SK-N-SH (cell line): ENCODE results near the gene NUP43. TPM values are rescaled to one million over a fixed set of nuclear protein-coding genes. Genes with fewer than 3 reads are reported as not detected.

Experiments
- CTCF ChIA-PET: fragments of 300-600, 350-600 bp; formaldehyde crosslinking; extraction: SDS; loops from one replicate; lab custom pipeline; 2021; lab: Yijun Ruan, JAX
- POLR2A ChIA-PET: fragments of 350-600 bp; sonication (Branson Sonifier 250); formaldehyde crosslinking; extraction: SDS; loops from one replicate; lab custom pipeline; 2020; ENCODE audit warnings: antibody characterized with exemption, inconsistent platforms; lab: Yijun Ruan, JAX
- DNase-seq: peaks from one replicate; pipeline ENCODE4 v3.0.0; 2012
- H2AFZ ChIP-seq: fragments of 200-600 bp; sonication (generic); 2 replicates; pipeline ENCODE4 v1.8.1; 2016; ENCODE audit warnings: antibody characterized with exemption, mild to moderate bottlenecking, low read depth
- H3F3A ChIP-seq: fragments of 200-600 bp; sonication (generic); replicated peaks from 2 replicates; pipeline ENCODE3; 2016; ENCODE audit warnings: antibody characterized with exemption, mild to moderate bottlenecking; ENCODE audit not compliant: insufficient read depth
- H3K27ac ChIP-seq, 2 experiments: fragments of 200-500 bp in 1 of 2; fragments of 200-600 bp in 1 of 2; sonication (Bioruptor generic) in 1 of 2; sonication (generic), shearing (Covaris generic) in 1 of 2; 2 replicates each; pipeline versions ENCODE4 v1.5.1 to v1.6.1; 2014 to 2016; ENCODE audit warnings: low read depth in 2 of 2, inconsistent platforms in 1 of 2, low read length in 1 of 2, mild to moderate bottlenecking in 1 of 2, mixed read lengths in 1 of 2
- H3K27me3 ChIP-seq: fragments of 200-600 bp; sonication (generic), shearing (Covaris generic); 2 replicates; pipeline ENCODE4 v1.6.1; 2016; ENCODE audit warnings: mixed run types; ENCODE audit not compliant: insufficient read depth
- H3K36me3 ChIP-seq, 2 experiments: fragments of 200-500 bp in 1 of 2; fragments of 200-600 bp in 1 of 2; sonication (Bioruptor generic) in 1 of 2; sonication (generic) in 1 of 2; replicated peaks in 1 of 2; 2 replicates each; pipeline versions ENCODE3 to v1.5.1; 2014 to 2016; ENCODE audit warnings: low read length in 1 of 2, mild to moderate bottlenecking in 1 of 2; ENCODE audit not compliant: insufficient read depth in 2 of 2, control insufficient read depth in 1 of 2
- H3K4me1 ChIP-seq, 2 experiments: fragments of 200-500 bp in 1 of 2; fragments of 200-600 bp in 1 of 2; sonication (Bioruptor generic) in 1 of 2; sonication (generic), shearing (Covaris generic) in 1 of 2; 2 replicates each; pipeline versions ENCODE4 v1.5.1 to v1.6.1; 2014 to 2016; ENCODE audit warnings: low read depth in 1 of 2, low read length in 1 of 2, mixed run types in 1 of 2; ENCODE audit not compliant: insufficient read depth in 2 of 2, control insufficient read depth in 1 of 2
- H3K4me2 ChIP-seq: fragments of 200-600 bp; sonication (generic), shearing (Covaris generic); 2 replicates; pipeline ENCODE4 v1.6.1; 2017; ENCODE audit warnings: mixed run types
- H3K4me3 ChIP-seq, 2 experiments: fragments of 200-500 bp in 1 of 2; fragments of 200-600 bp in 1 of 2; sonication (Bioruptor generic) in 1 of 2; sonication (generic), shearing (Covaris generic) in 1 of 2; 2 replicates each; pipeline versions ENCODE4 v1.5.1 to v1.8.1; 2014 to 2016; ENCODE audit warnings: low read depth in 2 of 2, inconsistent platforms in 1 of 2, low read length in 1 of 2, mild to moderate bottlenecking in 1 of 2, mixed read lengths in 1 of 2, moderate library complexity in 1 of 2
- H3K79me2 ChIP-seq: fragments of 200-600 bp; sonication (generic); 2 replicates; pipeline ENCODE4 v1.8.1; 2017; ENCODE audit warnings: mild to moderate bottlenecking; ENCODE audit not compliant: insufficient read depth
- H3K9ac ChIP-seq: fragments of 200-600 bp; sonication (generic); 2 replicates; pipeline ENCODE4 v1.6.1; 2017; ENCODE audit warnings: mixed run types
- H3K9me2 ChIP-seq: fragments of 200-600 bp; sonication (generic); 2 replicates; pipeline ENCODE4 v1.6.1; 2017; ENCODE audit warnings: mixed run types
- H3K9me3 ChIP-seq: fragments of 200-600 bp; sonication (generic); 2 replicates; pipeline ENCODE4 v1.6.1; 2017; ENCODE audit warnings: mixed run types, mild to moderate bottlenecking, moderate library complexity
- H4K20me1 ChIP-seq: fragments of 200-600 bp; sonication (generic); 2 replicates; pipeline ENCODE4 v1.6.1; 2017; ENCODE audit warnings: mild to moderate bottlenecking, mixed run types; ENCODE audit not compliant: insufficient read depth
- ELF1 ChIP-seq: IDR thresholded peaks from 2 replicates; pipeline ENCODE4 v1.4.0; 2012
- EZH2phosphoT487 ChIP-seq: fragments of 200-600 bp; sonication (generic); IDR thresholded peaks from 2 replicates; pipeline ENCODE4 v1.6.1; 2017; ENCODE audit warnings: low read depth, mixed run types, mild to moderate bottlenecking, antibody characterized with exemption, moderate library complexity, borderline replicate concordance
- FOSL2 ChIP-seq: IDR thresholded peaks from 2 replicates; pipeline ENCODE4 v1.4.0; 2012; ENCODE audit warnings: low read depth, mild to moderate bottlenecking, moderate library complexity, borderline replicate concordance
- FOXM1 ChIP-seq: IDR thresholded peaks from 2 replicates; pipeline ENCODE4 v1.4.0; 2012; ENCODE audit warnings: low read depth, mild to moderate bottlenecking
- IRF3 ChIP-seq: fragments of 150-350 bp; IDR thresholded peaks from 2 replicates; pipeline ENCODE4 v1.6.1; 2016; ENCODE audit warnings: mild to moderate bottlenecking, low read depth, low read length
- NFIC ChIP-seq: IDR thresholded peaks from 2 replicates; pipeline ENCODE4 v1.4.0; 2012; ENCODE audit warnings: borderline replicate concordance
- NRF1 ChIP-seq: IDR thresholded peaks from 2 replicates; pipeline ENCODE4 v1.6.1; 2012; ENCODE audit warnings: low read depth, mild to moderate bottlenecking, low read length
- PBX3 ChIP-seq: IDR thresholded peaks from 2 replicates; pipeline ENCODE4; 2012
- POLR2AphosphoS5 ChIP-seq: IDR thresholded peaks from 2 replicates; pipeline ENCODE4 v1.6.1; 2012; ENCODE audit warnings: low read depth, low read length
- RAD21 ChIP-seq: IDR thresholded peaks from 2 replicates; pipeline ENCODE4 v1.6.1; 2012; ENCODE audit warnings: mild to moderate bottlenecking, low read length
- RCOR1 ChIP-seq: fragments of 150-350 bp; IDR thresholded peaks from 2 replicates; pipeline ENCODE4 v1.6.1; 2017; ENCODE audit warnings: antibody characterized with exemption, low read length
- SMC3 ChIP-seq: IDR thresholded peaks from 2 replicates; pipeline ENCODE4 v1.6.1; 2012; ENCODE audit warnings: low read depth, low read length, improper control_type of control experiment
- TAF1 ChIP-seq: IDR thresholded peaks from 2 replicates; pipeline ENCODE4 v1.6.1; 2012; ENCODE audit warnings: low read depth, mild to moderate bottlenecking, low read length, moderate library complexity, borderline replicate concordance
- USF2 ChIP-seq: fragments of 150-350 bp; IDR thresholded peaks from 2 replicates; pipeline ENCODE4 v1.6.1; 2017; ENCODE audit warnings: antibody characterized with exemption, low read length, low read depth, borderline replicate concordance
- YY1 ChIP-seq: IDR thresholded peaks from 2 replicates; pipeline ENCODE4 v1.4.0; 2012; ENCODE audit warnings: low read depth, mild to moderate bottlenecking
- WGBS: methylation state at CpG from one replicate; pipeline ENCODE4 v1.1.6; 2017; ENCODE audit warnings: low lambda C conversion rate; 5-methylcytosine and 5-hydroxymethylcytosine counted together
- polyA plus RNA-seq, 3 experiments: library from polyadenylated mRNA; depleted of rRNA; stranded (reverse); fragments of >200 nt; gene quantifications; 2 replicates each; pipeline ENCODE4 v1.2.3, GENCODE V29; 2012

The NUP43 gene
- polyA plus RNA-seq, 1 of the 3 experiments (the other 2 are of a cell fraction), result 10.1 TPM

- no peak for TF ChIP-seq POLR2AphosphoS5
- no peak for TF ChIP-seq SMC3
- no peak for TF ChIP-seq EZH2phosphoT487
- TF ChIP-seq RAD21, result no peak
- no peak for TF ChIP-seq USF2
- TF ChIP-seq RCOR1, result no peak
- TF ChIP-seq NFIC, result no peak
- TF ChIP-seq FOSL2, result no peak
- no peak for TF ChIP-seq ELF1
- TF ChIP-seq TAF1, result no peak
- no peak for TF ChIP-seq NRF1
- no peak for TF ChIP-seq PBX3
- TF ChIP-seq YY1, result no peak
- TF ChIP-seq, all 33 proteins: peak for 0
- Histone ChIP-seq H3K9ac (no peak overlapping the region), H4K20me1 (no peaks in the 10 kb centered on the region), H3K9me2 (no peaks in the 10 kb centered on the region), H3K27me3 (no peaks in the 10 kb centered on the region), H3K27ac (no peak overlapping the region), H3K79me2 (peaks cover 19% of the 10 kb centered on the region), H3K4me3 (no peak overlapping the region), H2AFZ (no peak overlapping the region), H3K4me2 (no peak overlapping the region), H3F3A (peaks cover 5% of the 10 kb centered on the region), H3K9me3 (no peaks in the 10 kb centered on the region), H3K36me3 (peaks cover 3 to 21% of the 10 kb centered on the region in 2 experiments), H3K4me1 (no peaks in the 10 kb centered on the region)
- DNase-seq, result no peak
- 100% methylated on average over 3 of the region's 3 CpGs for WGBS
- POLR2A ChIA-PET, result no interaction called here
- CTCF ChIA-PET, result no interaction called here
Measured at GRCh38 chr6:149783551-149783950, 37.2 kb upstream of the NUP43 start.

- Histone ChIP-seq H3K4me1 (no peaks in the 10 kb centered on the region), H3F3A (no peaks in the 10 kb centered on the region), H3K9ac (no peak overlapping the region), H3K9me3 (no peaks in the 10 kb centered on the region), H3K79me2 (peaks cover 22% of the 10 kb centered on the region), H3K4me2 (no peak overlapping the region), H3K36me3 (peaks cover 3 to 18% of the 10 kb centered on the region in 2 experiments), H3K27ac (no peak overlapping the region), H2AFZ (no peak overlapping the region), H3K9me2 (no peaks in the 10 kb centered on the region), H3K27me3 (no peaks in the 10 kb centered on the region), H4K20me1 (no peaks in the 10 kb centered on the region), H3K4me3 (no peak overlapping the region)
- no peak for DNase-seq
- POLR2A ChIA-PET, result no interaction called here
- CTCF ChIA-PET, result no interaction called here
- no peak for TF ChIP-seq USF2
- no peak for TF ChIP-seq IRF3
- TF ChIP-seq SMC3, result no peak
- TF ChIP-seq FOXM1, result no peak
- TF ChIP-seq ELF1, result no peak
- 94% methylated on average over 2 of the region's 2 CpGs for WGBS
Measured at GRCh38 chr6:149782337-149782736, 36.0 kb upstream of the NUP43 start.
